Neural progenitor cell (in vitro differentiated cells): ENCODE results near the gene PPIL1. TPM values are rescaled to one million over a fixed set of nuclear protein-coding genes. Genes with fewer than 3 reads are reported as not detected.

ENCODE experiments used
- DNase-seq: peaks from one replicate; pipeline ENCODE4 v3.0.0-alpha.2; 2016; ENCODE audit warnings: low spot score
- H2AFZ ChIP-seq: fragments of 200-600 bp; sonication (generic); replicated peaks from 2 replicates; pipeline ENCODE4 v1.6.1; 2016; ENCODE audit warnings: antibody characterized with exemption
- H3F3A ChIP-seq: fragments of 200-600 bp; sonication (generic); 2 replicates; pipeline ENCODE4 v1.6.1; 2016; ENCODE audit warnings: antibody characterized with exemption, low read depth
- H3K27ac ChIP-seq: fragments of 200-600 bp; sonication (generic); 2 replicates; pipeline ENCODE4 v1.5.1; 2016; ENCODE audit warnings: mild to moderate bottlenecking
- H3K27me3 ChIP-seq: fragments of 200-600 bp; sonication (generic); 2 replicates; pipeline ENCODE4 v1.6.1; 2016; ENCODE audit warnings: mild to moderate bottlenecking, moderate library complexity
- H3K36me3 ChIP-seq: fragments of 200-600 bp; sonication (generic); 2 replicates; pipeline ENCODE4 v1.5.1; 2016
- H3K4me1 ChIP-seq: fragments of 200-600 bp; sonication (generic); 2 replicates; pipeline ENCODE4 v1.6.1; 2016; ENCODE audit warnings: mixed run types
- H3K4me2 ChIP-seq: fragments of 200-600 bp; sonication (generic); 2 replicates; pipeline ENCODE4 v1.6.1; 2016
- H3K4me3 ChIP-seq: fragments of 200-600 bp; sonication (generic); 2 replicates; pipeline ENCODE4 v1.5.1; 2016
- H3K79me2 ChIP-seq: fragments of 200-600 bp; sonication (generic); 2 replicates; pipeline ENCODE4 v1.6.1; 2016; ENCODE audit warnings: low read depth
- H3K9ac ChIP-seq: fragments of 200-600 bp; sonication (generic); 2 replicates; pipeline ENCODE4 v1.6.1; 2016
- H3K9me3 ChIP-seq: fragments of 200-600 bp; sonication (generic); 2 replicates; pipeline ENCODE4 v1.5.1; 2016; ENCODE audit warnings: low read depth
- H4K20me1 ChIP-seq: fragments of 200-600 bp; sonication (generic); 2 replicates; pipeline ENCODE4 v1.6.1; 2016; ENCODE audit warnings: low read depth
- H3K27ac Mint-ChIP-seq: 3 replicates; pipeline ENCODE4 v1.8.0; 2021; ENCODE audit warnings: mixed read lengths
- H3K27me3 Mint-ChIP-seq: 2 replicates; pipeline ENCODE4 v1.8.0; 2022; ENCODE audit warnings: low read depth, mild to moderate bottlenecking, inconsistent platforms, moderate library complexity, mixed read lengths; ENCODE audit not compliant: insufficient read depth
- H3K36me3 Mint-ChIP-seq: 3 replicates; pipeline ENCODE4 v1.8.0; 2021; ENCODE audit warnings: mixed read lengths
- H3K4me1 Mint-ChIP-seq: 3 replicates; pipeline ENCODE4 v1.8.0; 2021; ENCODE audit warnings: mixed read lengths
- H3K4me3 Mint-ChIP-seq: 3 replicates; pipeline ENCODE4 v1.8.0; 2021; ENCODE audit warnings: mild to moderate bottlenecking, moderate library complexity, mixed read lengths
- H3K9me3 Mint-ChIP-seq: 3 replicates; pipeline ENCODE4 v1.8.0; 2020; ENCODE audit warnings: mixed read lengths
- EZH2 ChIP-seq: fragments of 200-600 bp; sonication (generic); IDR thresholded peaks from 2 replicates; pipeline ENCODE4 v1.6.1; 2017; ENCODE audit warnings: antibody characterized with exemption, mild to moderate bottlenecking, moderate library complexity
- EZH2phosphoT487 ChIP-seq: fragments of 200-600 bp; sonication (generic); IDR thresholded peaks from 2 replicates; pipeline ENCODE4 v1.6.1; 2017; ENCODE audit warnings: antibody characterized with exemption
- total RNA-seq: library from RNA; depleted of rRNA; stranded (reverse); fragments of >200 nt; gene quantifications from 2 replicates; pipeline ENCODE4 v1.2.3, GENCODE V29; 2015; ENCODE audit warnings: low replicate concordance
- TF ChIP-seq, protein P1 (sequence below): fragments of 200-600 bp; sonication (generic); IDR thresholded peaks from 2 replicates; pipeline ENCODE4 v1.5.1; 2017; ENCODE audit warnings: antibody characterized with exemption, mild to moderate bottlenecking

The PPIL1 gene
- total RNA-seq, 1 donor from 2014 or later, result 93.1 TPM

- H3K4me3 ChIP-seq, result peak within 1 kb of the TSS; percentile 64
- H3K36me3 ChIP-seq, result no peaks in the 10 kb centered on the region
- Mint-ChIP-seq H3K9me3 (peaks cover 2% of the 10 kb centered on the region), H3K4me1 (peaks cover 19% of the 10 kb centered on the region), H3K4me3 (peak within 1 kb of the TSS; percentile 95), H3K36me3 (no peaks in the 10 kb centered on the region), H3K27me3 (peaks cover 2% of the 10 kb centered on the region), H3K27ac (peak within 1 kb of the TSS; percentile 93)
- peaks cover 6% of the 10 kb centered on the region for H3K4me1 ChIP-seq
- H3K27ac ChIP-seq, result no peak within 1 kb of the TSS
- H3F3A ChIP-seq, result no peaks in the 10 kb centered on the region
- H3K9ac ChIP-seq, result peak within 1 kb of the TSS; percentile 11
- peak; percentile 99 for DNase-seq
- no peaks in the 10 kb centered on the region for H3K9me3 ChIP-seq
- no peaks in the 10 kb centered on the region for H4K20me1 ChIP-seq
- peaks cover 10% of the 10 kb centered on the region for H3K79me2 ChIP-seq
- TF ChIP-seq EZH2 (no peak), EZH2phosphoT487 (no peak)
- TF ChIP-seq, protein P1, sequence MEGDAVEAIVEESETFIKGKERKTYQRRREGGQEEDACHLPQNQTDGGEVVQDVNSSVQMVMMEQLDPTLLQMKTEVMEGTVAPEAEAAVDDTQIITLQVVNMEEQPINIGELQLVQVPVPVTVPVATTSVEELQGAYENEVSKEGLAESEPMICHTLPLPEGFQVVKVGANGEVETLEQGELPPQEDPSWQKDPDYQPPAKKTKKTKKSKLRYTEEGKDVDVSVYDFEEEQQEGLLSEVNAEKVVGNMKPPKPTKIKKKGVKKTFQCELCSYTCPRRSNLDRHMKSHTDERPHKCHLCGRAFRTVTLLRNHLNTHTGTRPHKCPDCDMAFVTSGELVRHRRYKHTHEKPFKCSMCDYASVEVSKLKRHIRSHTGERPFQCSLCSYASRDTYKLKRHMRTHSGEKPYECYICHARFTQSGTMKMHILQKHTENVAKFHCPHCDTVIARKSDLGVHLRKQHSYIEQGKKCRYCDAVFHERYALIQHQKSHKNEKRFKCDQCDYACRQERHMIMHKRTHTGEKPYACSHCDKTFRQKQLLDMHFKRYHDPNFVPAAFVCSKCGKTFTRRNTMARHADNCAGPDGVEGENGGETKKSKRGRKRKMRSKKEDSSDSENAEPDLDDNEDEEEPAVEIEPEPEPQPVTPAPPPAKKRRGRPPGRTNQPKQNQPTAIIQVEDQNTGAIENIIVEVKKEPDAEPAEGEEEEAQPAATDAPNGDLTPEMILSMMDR, result peak; percentile 85
- no peaks in the 10 kb centered on the region for H3K27me3 ChIP-seq
- H2AFZ ChIP-seq, result peak within 1 kb of the TSS; percentile 97
- H3K4me2 ChIP-seq, result peak within 1 kb of the TSS; percentile 83
Observed at GRCh38 chr6:36885461-36886401, 11.1 kb upstream of the PPIL1 start, which contains the start of gene C6orf89. Gene C6orf89, plus strand, starts transcription at chr6:36885952. Its CDS starts 13,493 bp downstream, at chr6:36899445.

GRCh38 chr6:36884610-36885009, 10.0 kb upstream of the PPIL1 start:
- peaks cover 2% of the 10 kb centered on the region for H3K27me3 Mint-ChIP-seq

DNA sequence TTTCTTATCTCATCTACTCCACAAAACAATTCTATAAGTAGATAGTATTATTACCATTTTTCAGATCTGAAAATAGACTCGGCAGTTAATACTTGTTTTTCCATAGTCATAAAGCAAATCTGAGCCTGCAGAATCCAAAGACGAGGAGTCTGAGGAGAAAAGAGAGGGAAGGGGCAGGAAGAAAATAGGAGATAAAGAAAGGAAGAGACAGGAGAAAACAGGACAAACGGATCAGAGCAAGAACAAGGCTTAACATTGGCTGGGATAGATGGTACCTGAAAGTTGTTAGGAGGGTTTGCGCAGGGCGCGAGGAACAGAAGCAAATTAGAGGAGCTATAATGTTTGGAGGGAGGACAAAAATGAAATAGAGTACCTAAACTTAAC, 639 bp upstream of the PPIL1 start:
- Mint-ChIP-seq H3K36me3 (peaks cover 4% of the 10 kb centered on the region), H3K27me3 (no peaks in the 10 kb centered on the region), H3K4me1 (peaks cover 27% of the 10 kb centered on the region), H3K4me3 (peak overlapping the region; percentile 98), H3K27ac (peak overlapping the region; percentile 100), H3K9me3 (no peaks in the 10 kb centered on the region)
- Histone ChIP-seq H3K79me2 (peaks cover 43% of the 10 kb centered on the region), H3K4me3 (peak overlapping the region; percentile 84), H3K27ac (peak overlapping the region; percentile 24), H2AFZ (peak overlapping the region; percentile 98), H3K27me3 (peaks cover 13% of the 10 kb centered on the region), H3K9me3 (no peaks in the 10 kb centered on the region), H3F3A (peaks cover 19% of the 10 kb centered on the region), H4K20me1 (no peaks in the 10 kb centered on the region), H3K36me3 (peaks cover 2% of the 10 kb centered on the region), H3K4me2 (peak overlapping the region; percentile 92), H3K4me1 (peaks cover 8% of the 10 kb centered on the region), H3K9ac (peak overlapping the region; percentile 92)
- DNase-seq, result no peak
- TF ChIP-seq, protein P1, result no peak
- TF ChIP-seq EZH2, result no peak
- TF ChIP-seq EZH2phosphoT487, result no peak

More at GRCh38 chr6:36884610-36885009, 10.0 kb upstream of the PPIL1 start:
- Mint-ChIP-seq H3K4me3 (no peak overlapping the region), H3K9me3 (peaks cover 2% of the 10 kb centered on the region), H3K27ac (peak overlapping the region; percentile 50), H3K4me1 (peaks cover 19% of the 10 kb centered on the region), H3K36me3 (no peaks in the 10 kb centered on the region)
- Histone ChIP-seq H3F3A (no peaks in the 10 kb centered on the region), H3K27me3 (no peaks in the 10 kb centered on the region), H3K36me3 (no peaks in the 10 kb centered on the region), H3K9ac (no peak overlapping the region), H3K4me1 (peaks cover 6% of the 10 kb centered on the region), H3K79me2 (peaks cover 10% of the 10 kb centered on the region), H3K27ac (no peak overlapping the region), H3K4me3 (no peak overlapping the region), H3K9me3 (no peaks in the 10 kb centered on the region), H4K20me1 (no peaks in the 10 kb centered on the region), H2AFZ (peak overlapping the region; percentile 97), H3K4me2 (no peak overlapping the region)
- no peak for DNase-seq
- TF ChIP-seq, protein P1, result no peak
- TF ChIP-seq EZH2phosphoT487, result no peak
- TF ChIP-seq EZH2, result no peak
